Activated T-cell treated with anti-CD3 and anti-CD28 coated beads for 1 hour (primary cell): ENCODE data around the gene MAGI2.

Source experiments
- DNase-seq: peaks from one replicate; pipeline ENCODE4 v3.0.0-alpha.2; 2020; ENCODE audit warnings: low read depth

The MAGI2 gene

GRCh38 chr7:79245623-79246249 lies 207.7 kb downstream of the MAGI2 start:
- no peak for DNase-seq

GRCh38 chr7:79244482-79244881 lies 209.0 kb downstream of the MAGI2 start:
- no peak for DNase-seq

GRCh38 chr7:79241288-79242060 lies 212.0 kb downstream of the MAGI2 start:
- DNase-seq: no peak

GRCh38 chr7:79240413-79240812 lies 213.1 kb downstream of the MAGI2 start:
- DNase-seq: no peak

- DNase-seq: no peak
Measured at GRCh38 chr7:79236352-79237028, 217.0 kb downstream of the MAGI2 start.

- no peak for DNase-seq
Measured at GRCh38 chr7:79227044-79227443, 226.4 kb downstream of the MAGI2 start.

- no peak for DNase-seq
Measured at GRCh38 chr7:79221211-79221610, 232.3 kb downstream of the MAGI2 start.

GRCh38 chr7:79217976-79218626 lies 235.4 kb downstream of the MAGI2 start:
- no peak for DNase-seq

GRCh38 chr7:79217468-79217867 lies 236.0 kb downstream of the MAGI2 start:
- DNase-seq: no peak

- no peak for DNase-seq
Measured at GRCh38 chr7:79216236-79216635, 237.2 kb downstream of the MAGI2 start.

- no peak for DNase-seq
Measured at GRCh38 chr7:79212334-79212733, 241.1 kb downstream of the MAGI2 start.

GRCh38 chr7:79211724-79212123 lies 241.7 kb downstream of the MAGI2 start:
- no peak for DNase-seq

GRCh38 chr7:79199961-79200360 lies 253.5 kb downstream of the MAGI2 start:
- no peak for DNase-seq

- DNase-seq: no peak
Measured at GRCh38 chr7:79199266-79199665, 254.2 kb downstream of the MAGI2 start.

GRCh38 chr7:79185605-79186004 lies 267.9 kb downstream of the MAGI2 start:
- DNase-seq: no peak

GRCh38 chr7:79182283-79182682 lies 271.2 kb downstream of the MAGI2 start:
- no peak for DNase-seq

- DNase-seq: no peak
Measured at GRCh38 chr7:79180533-79180932, 272.9 kb downstream of the MAGI2 start.

- no peak for DNase-seq
Measured at GRCh38 chr7:79176859-79177477, 276.5 kb downstream of the MAGI2 start.

- no peak for DNase-seq
Measured at GRCh38 chr7:79175374-79175773, 278.1 kb downstream of the MAGI2 start.

GRCh38 chr7:79165225-79165624 lies 288.2 kb downstream of the MAGI2 start:
- no peak for DNase-seq

- DNase-seq: no peak
Measured at GRCh38 chr7:79159040-79159664, 294.3 kb downstream of the MAGI2 start.

GRCh38 chr7:79157281-79157680 lies 296.2 kb downstream of the MAGI2 start:
- DNase-seq: no peak
